ENCODE data around the gene ZIC2. TPM values are rescaled to one million over a fixed set of nuclear protein-coding genes. Genes with fewer than 3 reads are reported as not detected.

Gene ZIC2
- total RNA-seq, 2 donors from 2014 or later: 0.11 to 0.82 TPM

DNA sequence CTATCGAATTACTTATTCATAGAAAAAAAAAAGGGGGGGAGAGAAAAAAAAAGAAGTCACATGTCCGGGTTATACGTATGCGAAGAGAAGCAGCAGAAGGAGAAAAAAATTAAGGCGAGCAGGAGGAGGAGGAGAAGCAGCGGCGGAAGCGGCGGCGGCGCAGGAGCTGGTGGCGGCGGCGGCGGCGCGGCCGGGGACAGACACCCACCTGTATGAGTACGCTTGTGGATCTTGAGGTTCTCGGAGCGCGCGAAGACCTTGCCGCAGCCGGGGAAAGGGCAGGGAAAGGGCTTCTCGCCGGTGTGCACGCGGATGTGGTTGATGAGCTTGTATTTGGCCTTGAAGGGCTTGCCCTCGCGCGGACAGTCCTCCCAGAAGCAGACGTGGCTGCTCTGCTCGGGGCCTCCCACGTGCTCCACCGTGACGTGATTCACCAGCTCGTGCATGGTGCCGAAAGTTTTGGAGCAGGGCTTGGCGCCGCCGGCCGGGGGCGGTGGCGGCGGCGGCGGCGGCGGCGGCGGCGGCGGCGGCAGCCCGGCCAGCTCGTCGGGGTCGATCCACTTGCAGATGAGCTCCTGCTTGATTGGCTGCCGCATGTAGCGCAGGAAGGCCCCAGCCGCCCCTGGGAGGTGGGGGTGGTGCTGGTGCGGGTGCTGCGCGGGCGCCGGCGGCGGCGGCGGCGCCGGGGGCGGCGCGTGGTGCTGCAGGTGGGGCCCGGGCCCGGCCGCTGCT is 11.5 kb upstream of the ZIC2 start:
- Histone ChIP-seq H3K36me3 (no peaks in the 10 kb centered on the region), H3K4me3 (peak overlapping the region; percentile 19), H3K27me3 (peaks cover 94% of the 10 kb centered on the region), H3K9me3 (no peaks in the 10 kb centered on the region), H3K9ac (ENCODE audit: low read depth in 2 of 2, low read length in 2 of 2) (no peak overlapping the region), H3K4me1 (peaks cover 9% of the 10 kb centered on the region), H3K27ac (no peak overlapping the region)
- DNase-seq: peak; percentile 21
- TF ChIP-seq, protein P1, sequence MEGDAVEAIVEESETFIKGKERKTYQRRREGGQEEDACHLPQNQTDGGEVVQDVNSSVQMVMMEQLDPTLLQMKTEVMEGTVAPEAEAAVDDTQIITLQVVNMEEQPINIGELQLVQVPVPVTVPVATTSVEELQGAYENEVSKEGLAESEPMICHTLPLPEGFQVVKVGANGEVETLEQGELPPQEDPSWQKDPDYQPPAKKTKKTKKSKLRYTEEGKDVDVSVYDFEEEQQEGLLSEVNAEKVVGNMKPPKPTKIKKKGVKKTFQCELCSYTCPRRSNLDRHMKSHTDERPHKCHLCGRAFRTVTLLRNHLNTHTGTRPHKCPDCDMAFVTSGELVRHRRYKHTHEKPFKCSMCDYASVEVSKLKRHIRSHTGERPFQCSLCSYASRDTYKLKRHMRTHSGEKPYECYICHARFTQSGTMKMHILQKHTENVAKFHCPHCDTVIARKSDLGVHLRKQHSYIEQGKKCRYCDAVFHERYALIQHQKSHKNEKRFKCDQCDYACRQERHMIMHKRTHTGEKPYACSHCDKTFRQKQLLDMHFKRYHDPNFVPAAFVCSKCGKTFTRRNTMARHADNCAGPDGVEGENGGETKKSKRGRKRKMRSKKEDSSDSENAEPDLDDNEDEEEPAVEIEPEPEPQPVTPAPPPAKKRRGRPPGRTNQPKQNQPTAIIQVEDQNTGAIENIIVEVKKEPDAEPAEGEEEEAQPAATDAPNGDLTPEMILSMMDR (IDR thresholded peaks at IDR 0.05): no peak
- intact Hi-C loops (cut with DNase I): no loop called here

DNA sequence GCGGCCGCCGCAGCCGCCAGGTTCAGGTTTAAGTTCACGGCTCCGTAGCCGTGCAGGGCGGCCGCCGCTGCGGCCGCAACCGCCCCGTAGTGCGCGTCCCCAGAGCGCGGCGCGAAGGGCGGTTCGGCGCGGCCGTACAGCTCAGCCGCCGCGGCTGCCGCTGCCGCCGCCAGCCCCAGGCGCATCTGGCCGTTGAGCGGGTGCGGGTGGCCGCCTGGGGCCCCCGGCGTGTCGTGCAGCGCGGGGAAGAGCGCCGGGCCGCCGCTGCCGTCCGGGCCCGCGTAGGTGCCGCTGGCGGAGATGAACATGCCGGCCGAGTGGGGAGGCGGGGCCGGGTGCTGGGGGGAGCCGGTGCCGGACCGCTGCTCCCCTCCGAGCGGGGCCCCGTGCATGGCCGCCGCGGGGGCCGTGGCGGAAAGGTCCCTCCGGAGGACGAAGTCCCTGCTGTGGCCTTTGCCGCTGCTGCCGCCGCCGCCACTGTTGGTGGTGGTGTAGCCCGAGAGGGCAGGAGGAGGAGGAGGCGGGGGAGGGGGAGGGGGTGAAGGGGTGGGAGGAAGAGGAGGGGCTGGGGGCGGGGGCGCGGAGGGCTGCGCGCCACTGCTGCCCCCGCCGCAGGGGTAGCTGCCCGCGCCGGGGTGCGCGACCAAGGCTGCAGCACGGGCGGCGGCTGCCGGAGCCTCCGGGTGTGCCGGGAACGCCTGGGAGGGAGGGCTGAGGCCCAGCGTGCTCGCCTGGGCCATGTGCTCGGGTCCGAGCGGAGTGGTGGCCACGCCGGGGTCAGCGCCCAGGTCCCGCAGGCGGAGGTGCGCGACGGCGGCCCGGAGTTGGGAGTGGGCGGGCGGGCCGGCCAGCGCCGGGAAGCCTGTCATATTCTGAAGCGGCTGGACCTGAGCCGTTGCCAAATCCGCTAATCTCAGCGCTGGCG is 10.7 kb upstream of the ZIC2 start:
- H3K36me3 ChIP-seq: no peaks in the 10 kb centered on the region
- TF ChIP-seq, protein P1 (IDR thresholded peaks at IDR 0.05): no peak
- peaks cover 94% of the 10 kb centered on the region for H3K27me3 ChIP-seq
- DNase-seq: peak; percentile 17
- no peak overlapping the region for H3K27ac ChIP-seq
- H3K4me3 ChIP-seq: peak overlapping the region; percentile 19
- intact Hi-C loops (cut with DNase I): no loop called here
- H3K9ac ChIP-seq (ENCODE audit: low read depth in 2 of 2, low read length in 2 of 2): no peak overlapping the region
- peaks cover 9% of the 10 kb centered on the region for H3K4me1 ChIP-seq
- H3K9me3 ChIP-seq: no peaks in the 10 kb centered on the region

DNA sequence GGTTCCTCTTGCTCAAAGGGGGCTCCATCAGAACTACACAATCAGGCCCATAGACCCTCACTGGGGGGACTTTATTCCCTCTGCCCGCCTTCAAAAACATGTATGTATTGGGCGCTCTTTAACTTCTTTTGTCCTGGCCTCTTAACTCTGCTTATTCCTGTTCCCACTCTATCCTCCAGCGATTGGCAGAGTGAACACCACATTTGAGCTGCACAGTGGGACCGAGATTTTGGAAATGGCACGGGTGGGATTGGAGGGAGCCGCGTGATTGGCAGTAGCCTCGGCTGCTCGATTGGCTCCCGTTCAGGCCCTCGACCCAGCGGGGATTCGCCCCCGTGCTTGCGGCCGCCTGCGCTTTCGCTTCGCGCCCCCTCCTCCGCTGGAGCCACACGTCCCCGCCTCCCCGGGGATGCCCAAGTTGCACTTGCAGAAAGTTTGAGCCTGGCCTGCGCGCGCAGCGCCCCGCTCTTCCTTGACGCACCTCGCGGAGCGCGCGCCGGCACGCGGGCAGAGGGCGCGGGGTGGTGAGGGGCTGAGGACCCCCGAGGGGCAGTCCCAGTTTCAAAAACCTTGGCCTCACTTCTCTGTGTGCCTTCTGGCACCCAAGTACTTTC is 9.9 kb upstream of the ZIC2 start, which contains the start of gene ZIC5:
TSS of gene ZIC5 (minus strand) at position 192 of the 614 bp plus-strand sequence. CDS start at position 28, 164 bp downstream.
- no peaks in the 10 kb centered on the region for H3K9me3 ChIP-seq
- peaks cover 9% of the 10 kb centered on the region for H3K4me1 ChIP-seq
- peak within 1 kb of the TSS; percentile 19 for H3K4me3 ChIP-seq
- no peak within 1 kb of the TSS for H3K27ac ChIP-seq
- H3K27me3 ChIP-seq: peaks cover 92% of the 10 kb centered on the region
- H3K36me3 ChIP-seq: no peaks in the 10 kb centered on the region
- no peak within 1 kb of the TSS for H3K9ac ChIP-seq (ENCODE audit: low read depth in 2 of 2, low read length in 2 of 2)
- DNase-seq: peak; percentile 14
- TF ChIP-seq, protein P1 (IDR thresholded peaks at IDR 0.05): no peak
- intact Hi-C loops (cut with DNase I): no loop called here

DNA sequence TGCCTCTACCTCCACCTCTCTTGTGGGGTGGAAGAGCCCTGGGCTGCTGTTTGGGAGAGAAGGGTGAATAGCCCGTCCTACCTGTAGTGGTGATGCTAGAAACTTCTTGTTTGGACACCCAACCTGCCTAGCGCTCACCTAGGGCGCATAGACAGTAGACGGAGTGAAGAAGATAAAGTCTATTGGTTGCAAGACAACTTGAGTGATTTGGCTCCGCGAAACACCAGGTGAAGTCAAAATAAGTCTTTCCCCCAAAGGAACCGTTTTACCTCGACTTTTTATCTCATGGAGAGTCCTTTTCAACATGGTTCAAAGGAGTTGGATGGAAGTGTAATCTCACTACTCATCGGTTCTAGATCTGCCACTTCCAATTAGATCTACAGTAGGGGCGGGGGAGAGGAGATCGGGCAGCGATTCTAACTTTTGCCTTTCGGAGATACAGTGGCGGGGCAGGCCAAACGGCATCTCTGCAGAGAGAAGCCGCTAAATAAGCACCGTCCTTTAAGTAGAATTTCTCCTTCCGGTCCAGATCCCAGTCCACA is 9.3 kb upstream of the ZIC2 start:
- peak; percentile 16 for DNase-seq
- Histone ChIP-seq H3K4me3 (no peak overlapping the region), H3K27ac (no peak overlapping the region), H3K9ac (ENCODE audit: low read depth in 2 of 2, low read length in 2 of 2) (no peak overlapping the region), H3K27me3 (peaks cover 94% of the 10 kb centered on the region), H3K9me3 (no peaks in the 10 kb centered on the region), H3K36me3 (no peaks in the 10 kb centered on the region), H3K4me1 (peaks cover 9% of the 10 kb centered on the region)
- TF ChIP-seq, protein P1 (IDR thresholded peaks at IDR 0.05): no peak
- intact Hi-C loops (cut with DNase I): no loop called here

Data from colonic mucosa (tissue), 4 donors.